Dermis blood vessel endothelial cell (primary cell): ENCODE results near the gene AQP12B. TPM values are rescaled to one million over a fixed set of nuclear protein-coding genes. Genes with fewer than 3 reads are reported as not detected.

Source experiments
- DNase-seq: peaks from one replicate; pipeline ENCODE4 v3.0.0; 2010
- total RNA-seq: library from RNA; depleted of rRNA; stranded (reverse); fragments of >200 nt; gene quantifications from 2 replicates; pipeline ENCODE4 v1.2.3, GENCODE V29; 2014

Gene AQP12B
- total RNA-seq, 1 donor from 2014 or later: not detected

DNA sequence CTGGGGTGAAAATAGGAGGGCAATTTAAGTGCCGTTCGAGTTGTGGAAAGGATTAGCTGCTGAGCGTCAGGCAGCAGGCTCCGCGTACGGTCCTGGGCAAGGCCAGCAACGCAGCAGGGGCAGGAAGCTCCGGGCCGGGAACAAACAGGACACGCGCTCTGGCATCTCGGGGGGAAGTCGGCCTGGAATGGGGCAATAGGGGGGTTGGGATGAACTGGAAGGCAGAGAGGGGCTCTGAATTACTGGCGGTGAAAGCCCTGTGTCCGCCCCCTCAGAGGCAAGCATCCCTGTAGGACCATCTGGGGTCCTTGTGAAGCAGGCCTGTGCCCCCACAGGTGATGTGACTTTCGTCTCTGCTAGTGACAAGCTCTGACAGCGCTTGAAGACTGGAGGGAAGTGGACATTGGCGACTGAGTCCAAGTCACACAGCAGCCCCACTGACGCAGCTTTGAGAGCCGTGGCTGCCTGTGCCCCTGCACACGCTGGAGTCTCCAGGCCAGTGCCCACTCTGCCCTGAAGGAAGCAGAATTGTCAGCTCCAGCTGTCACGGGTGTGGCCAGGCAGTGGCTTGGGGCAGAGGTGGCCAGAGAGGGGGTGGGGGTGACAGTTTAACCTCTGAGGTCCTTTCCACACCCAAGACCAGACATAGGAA lies 35.1 kb downstream of the AQP12B start:
- DNase-seq: no peak

DNA sequence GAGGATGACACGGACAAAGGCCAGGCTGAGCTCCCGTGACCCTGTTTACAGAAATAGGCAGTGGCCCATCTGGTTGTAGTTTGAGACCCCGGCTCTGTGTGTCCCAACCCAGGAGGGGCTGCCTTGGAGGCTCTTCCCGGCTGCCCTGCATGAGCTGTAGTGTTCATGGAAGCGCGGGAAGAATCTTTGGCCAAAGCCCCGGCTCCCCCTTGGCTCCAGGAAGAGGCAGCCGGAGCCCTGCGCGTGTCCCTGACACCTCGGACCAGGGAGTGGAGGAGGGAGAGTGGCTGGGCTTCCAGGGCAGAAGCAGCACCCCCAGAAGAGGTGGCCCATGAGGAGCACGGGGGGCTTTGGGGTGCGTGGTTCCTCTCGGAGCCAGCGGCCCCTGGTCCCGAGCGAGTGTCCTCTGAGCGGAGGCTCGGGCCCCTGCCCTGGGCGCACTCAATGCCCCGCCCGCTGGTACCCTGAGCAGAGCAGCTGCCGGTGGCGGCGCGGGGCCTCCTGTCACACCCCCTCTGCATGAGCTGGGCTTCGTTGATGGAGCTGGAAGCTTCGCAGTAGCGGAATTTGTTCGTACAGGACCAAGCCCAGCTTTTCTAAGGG lies 35.7 kb downstream of the AQP12B start:
- no peak for DNase-seq

DNA sequence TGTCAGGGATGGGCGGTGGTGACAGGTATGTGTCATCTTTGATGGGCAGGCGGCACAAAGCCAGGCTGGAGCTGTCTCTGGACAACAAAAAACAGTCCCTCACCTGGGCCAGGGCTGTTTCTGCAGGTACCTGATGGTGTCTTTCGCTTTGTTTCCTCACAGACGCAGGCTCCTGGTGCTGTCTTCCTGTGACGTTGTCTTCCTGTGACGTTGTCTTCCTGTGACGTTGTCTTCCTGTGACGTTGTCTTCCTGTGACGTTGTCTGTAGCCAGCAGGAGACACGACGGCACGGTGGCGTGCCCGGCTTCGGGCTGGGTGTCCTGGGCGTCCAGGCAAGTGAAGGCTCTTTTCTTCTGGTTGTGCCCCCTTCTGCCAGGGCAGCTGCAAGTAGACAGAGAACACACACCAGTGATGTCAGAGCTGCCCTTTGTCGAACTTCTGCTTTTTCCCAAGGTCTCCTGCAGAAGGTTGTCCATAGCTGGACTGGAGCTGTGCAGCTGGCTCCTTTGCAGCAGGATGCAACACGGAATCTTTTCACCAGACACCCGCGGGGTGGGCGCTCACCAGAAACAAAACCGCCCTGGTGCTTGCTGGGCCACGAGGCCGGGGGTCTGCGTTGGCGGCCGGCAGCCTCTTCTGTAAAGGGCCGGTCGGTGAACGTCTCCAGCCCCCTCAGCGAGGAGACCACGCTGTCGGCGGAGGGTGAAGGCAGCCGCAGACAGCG lies 36.3 kb downstream of the AQP12B start:
- peak; percentile 24 for DNase-seq

DNA sequence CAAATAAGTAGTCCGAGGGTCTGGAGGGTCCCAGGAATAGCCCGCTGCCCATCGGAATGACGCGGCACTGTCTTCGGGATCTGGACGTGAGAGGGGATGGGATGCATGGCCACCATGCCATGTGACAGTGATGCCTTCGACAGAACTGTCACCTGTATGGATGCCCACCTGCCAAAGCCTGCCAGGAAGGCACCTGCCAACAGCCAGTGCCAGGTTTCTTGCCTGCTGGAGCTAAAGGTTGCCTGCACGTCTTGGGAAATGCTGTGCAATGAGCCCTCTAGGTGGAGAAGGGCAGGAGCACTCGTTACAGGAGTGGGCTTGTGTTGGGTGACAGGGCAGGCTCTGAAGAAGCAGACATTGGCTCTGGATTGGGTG lies 36.9 kb downstream of the AQP12B start:
- DNase-seq: no peak

DNA sequence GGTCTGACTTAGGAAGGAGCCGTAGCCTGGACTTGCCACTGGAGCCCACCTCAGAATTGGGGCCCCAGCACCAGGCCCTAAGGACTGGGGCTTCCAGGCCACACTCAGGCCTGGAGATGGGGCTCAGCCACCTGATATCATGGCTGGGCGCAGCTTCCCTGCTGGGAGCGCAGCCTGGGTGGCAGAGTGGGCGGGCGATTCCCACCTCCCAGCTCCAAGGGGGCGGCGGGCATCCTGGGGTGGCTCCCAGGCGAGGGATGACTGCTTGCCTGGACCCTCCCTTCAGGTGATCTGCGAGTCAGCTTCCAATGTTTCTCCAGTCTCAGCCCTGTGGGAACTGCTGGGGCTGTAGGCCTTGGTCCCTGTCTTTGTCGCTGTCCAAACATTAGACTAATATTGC lies 37.3 kb downstream of the AQP12B start:
- no peak for DNase-seq

DNA sequence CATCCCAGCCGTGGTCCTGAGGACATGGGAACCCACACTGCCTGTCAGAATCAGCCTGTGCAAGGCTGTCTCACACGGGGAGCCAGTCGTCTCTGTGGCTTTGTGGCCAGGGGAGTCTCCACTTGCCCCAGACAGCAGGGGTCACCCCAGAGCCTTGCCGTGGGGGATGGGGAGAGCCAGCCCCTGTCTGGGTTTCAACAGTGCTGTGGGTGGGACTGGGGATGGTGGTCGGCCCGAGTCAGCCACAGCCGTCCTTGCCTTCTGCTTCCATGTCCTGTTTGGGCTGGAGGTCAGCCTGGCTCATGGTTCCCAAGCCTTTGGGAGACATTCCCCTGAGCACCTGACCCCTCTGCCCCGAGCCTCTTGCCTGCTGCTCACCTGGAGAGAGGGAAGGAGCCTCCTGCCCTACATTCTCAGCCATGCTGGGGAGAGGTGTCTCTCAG lies 37.8 kb downstream of the AQP12B start:
- no peak for DNase-seq

DNA sequence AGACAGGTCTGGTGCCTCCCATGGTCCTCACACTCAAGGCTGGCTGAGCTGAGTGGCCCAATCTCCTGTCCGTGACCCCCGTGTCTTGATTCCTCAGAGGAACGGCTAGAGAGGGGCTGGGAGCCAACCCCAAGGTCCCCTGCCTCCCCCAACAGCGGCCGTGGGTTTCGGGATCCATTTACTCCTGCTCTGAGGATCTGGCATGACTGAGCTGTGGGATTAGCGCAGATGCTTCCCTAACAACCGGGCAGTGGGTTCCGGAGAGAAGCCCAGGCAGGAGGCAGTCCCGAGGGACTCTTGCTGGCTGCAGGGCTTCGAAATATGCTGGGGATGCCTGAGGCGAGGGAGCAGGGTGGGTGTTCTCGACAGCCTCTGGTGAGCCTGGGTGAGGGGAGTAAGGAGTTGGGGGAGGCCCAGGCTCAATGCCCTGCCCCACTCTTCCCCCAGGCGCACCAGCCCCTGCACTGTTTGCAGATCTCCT lies 38.5 kb downstream of the AQP12B start:
- DNase-seq: no peak

DNA sequence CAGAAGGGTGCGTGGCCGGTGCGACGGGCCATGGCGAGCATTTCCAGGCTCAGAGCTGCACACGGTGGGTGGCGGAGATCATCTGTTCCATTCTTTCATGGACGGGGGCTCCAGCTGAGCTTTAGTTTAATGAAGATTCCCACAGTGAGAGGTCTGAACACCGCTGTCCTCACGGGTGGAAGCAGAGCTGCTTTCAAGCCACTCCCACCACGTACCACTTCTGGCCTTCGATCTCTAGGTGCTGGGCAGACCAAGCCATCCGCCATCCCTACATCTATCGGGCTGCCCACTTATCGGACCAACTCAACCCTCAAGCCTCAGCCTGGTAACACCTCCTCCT lies 38.9 kb downstream of the AQP12B start:
- DNase-seq: no peak

DNA sequence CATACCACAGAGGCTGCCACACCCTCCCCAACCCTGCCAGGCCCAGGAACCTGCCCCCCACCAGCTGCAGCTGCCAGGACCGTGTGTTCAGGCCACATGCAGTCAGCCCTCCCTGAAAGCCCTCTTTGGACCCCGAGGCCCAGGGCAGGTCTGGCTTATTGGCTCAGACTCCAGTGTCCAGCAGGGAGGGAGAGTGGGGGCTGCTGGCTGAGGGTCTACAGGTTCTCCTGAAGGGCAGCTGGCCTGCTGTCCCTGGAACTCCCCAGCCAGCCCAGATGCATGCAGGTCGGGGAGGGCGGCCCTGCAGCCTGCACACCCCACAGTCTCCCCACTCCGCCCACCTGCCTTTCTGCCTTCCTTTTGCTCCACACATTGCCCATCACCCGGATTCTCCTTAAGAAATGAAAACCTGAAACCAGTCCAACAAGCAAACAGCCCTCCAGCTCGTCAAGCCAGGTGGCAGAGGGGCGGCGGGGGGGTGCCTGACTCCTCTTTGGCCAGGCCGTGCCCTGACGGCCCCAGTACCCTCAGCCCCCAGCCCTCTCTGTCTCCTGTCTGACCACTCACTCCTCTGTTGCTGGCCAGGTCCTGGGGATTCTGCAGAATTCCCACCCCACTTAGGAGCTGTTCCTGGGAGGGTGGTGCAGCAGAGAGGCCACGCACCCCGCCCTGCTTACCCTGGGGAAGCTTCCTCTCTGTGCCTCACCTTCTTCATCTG lies 39.4 kb downstream of the AQP12B start:
- no peak for DNase-seq

DNA sequence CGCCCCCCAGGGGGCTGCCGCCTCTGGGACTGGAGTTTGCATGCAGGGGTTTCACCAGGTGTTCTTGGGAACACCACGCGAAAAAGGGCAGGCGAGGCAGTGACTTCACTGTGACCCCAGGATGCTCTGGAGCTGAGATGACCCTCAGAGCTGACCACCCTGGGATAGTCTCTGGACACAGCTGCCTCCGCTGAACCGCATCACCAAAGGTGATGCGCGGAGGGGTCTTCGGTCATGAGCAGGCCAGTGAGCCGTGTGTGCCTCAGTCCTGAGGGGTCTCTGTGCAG lies 39.9 kb downstream of the AQP12B start:
- no peak for DNase-seq

DNA sequence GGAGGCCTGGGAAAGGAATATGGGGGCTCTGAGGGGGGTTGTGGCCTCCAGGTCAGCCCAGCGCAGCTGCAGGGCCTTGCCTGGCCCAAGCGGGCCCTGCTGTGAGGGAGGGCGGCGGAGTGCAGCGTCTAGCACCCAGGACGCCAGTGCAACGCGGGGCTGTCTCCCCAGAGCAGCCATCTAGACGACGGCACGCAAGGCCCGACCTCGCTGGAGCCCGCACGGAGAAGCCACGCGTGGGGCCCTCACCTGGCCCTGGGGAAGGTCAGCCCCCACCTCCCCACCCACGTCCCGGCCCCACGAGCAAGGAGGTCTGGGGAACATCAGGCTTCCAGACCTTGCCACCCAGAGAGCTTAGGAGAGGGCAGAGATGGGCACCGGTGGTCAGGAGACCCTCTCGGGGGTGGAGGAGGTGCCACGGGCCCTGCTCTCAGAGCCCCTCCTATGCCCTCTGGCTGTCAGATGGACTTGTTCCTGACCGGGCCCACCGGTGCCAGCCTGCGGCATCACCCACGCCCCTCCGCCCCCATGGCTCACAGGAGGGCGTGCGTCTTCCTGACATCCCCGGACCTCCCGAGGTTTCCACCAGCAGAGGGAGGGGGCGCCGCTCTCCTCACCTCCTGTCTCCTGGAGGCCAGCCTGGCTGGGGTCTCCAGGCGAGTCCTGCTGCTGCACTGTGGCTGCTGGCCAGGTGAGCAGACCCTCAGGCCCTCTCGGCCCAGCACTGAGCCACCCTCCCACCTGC lies 40.5 kb downstream of the AQP12B start:
- DNase-seq: no peak

DNA sequence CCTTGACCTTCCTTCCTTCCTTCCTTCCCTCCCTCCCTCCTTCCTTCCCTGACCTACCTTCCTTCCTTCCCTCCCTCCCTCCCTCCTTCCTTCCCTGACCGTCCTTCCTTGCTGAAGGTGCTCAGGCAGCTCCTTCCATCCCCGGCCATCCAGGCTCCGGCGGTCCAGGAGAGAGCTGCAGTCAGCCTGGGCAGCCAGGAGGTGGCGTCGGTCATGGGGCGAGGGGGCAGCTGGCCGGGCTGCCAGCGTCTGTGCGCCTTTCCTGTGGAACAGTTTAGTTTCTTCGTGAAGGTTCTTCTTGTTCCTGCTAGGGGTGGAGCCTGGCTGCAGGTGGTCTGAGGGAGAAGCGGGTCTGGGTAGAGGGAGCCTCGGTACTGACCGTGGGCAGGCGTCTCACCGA lies 41.7 kb downstream of the AQP12B start:
- peak; percentile 26 for DNase-seq

DNA sequence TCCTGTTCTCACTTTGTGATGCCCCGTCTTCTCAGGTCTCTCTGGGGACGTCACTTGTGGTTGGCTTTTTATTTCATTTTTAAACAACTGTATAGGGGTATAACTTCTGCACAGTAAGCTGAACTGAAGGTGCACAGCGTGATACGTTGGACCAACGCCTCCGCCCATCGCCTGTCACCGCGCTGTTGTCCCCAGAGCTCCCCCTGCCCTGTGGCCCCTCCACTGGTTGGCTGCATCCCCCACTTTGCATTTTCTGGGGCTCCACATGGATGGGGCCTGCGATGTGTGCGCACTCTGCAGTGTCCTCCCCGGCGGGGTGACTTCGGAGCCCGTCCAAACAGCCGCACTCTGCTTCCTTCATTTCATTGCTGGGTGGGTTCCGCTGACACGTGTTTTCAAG lies 43.1 kb downstream of the AQP12B start:
- no peak for DNase-seq

DNA sequence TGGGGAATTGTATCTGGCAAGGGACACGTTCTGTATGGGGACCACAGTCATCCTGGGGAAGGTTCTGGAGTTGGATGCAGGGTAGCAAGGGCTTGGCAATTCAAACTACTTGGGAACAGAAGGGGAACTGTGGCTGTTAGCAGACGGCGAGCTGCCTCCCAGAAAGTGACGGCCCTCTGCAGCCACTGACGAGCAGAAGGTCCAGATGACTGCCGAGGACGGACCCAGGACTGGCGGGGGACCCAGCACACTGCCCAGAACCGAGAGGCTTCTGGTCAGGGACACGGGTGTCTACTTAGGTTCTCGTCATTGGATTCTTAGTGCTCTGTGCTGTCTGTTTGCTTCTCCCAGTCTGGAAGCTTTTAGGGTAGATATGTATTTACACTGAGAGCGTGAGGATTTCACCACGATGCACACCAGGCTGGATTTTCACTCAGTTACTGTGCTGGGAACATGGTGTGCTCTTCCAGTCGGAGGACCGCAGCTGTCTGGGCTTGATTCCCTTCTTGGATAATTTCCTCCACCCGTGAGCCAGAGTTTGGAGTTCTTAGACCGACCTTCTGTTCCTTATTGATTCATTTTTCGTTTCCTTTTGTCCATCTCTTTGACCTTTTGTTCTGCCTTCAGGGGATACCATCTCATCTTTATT lies 44.0 kb downstream of the AQP12B start:
- DNase-seq: no peak

DNA sequence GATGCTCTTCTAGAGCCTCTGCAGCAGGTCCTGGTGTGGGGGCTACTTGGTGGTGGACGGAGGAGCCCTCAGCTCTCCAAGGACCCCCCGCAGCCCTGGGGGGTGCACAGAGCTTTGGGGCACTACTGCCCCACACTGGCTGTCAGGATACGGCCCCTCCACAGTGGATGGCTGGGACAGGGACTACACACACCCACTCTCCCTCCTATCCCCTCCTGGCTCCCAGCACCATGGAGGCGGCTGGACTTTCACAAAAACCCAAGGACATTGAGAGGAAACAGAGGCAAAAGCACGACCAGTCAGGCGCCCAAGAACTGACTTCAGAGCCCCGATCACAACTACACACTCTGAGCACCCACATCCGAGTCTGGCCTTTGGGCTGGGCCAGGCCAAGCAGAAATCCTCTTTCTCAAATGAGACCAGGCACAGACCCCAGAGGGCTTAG lies 44.8 kb downstream of the AQP12B start:
- no peak for DNase-seq

DNA sequence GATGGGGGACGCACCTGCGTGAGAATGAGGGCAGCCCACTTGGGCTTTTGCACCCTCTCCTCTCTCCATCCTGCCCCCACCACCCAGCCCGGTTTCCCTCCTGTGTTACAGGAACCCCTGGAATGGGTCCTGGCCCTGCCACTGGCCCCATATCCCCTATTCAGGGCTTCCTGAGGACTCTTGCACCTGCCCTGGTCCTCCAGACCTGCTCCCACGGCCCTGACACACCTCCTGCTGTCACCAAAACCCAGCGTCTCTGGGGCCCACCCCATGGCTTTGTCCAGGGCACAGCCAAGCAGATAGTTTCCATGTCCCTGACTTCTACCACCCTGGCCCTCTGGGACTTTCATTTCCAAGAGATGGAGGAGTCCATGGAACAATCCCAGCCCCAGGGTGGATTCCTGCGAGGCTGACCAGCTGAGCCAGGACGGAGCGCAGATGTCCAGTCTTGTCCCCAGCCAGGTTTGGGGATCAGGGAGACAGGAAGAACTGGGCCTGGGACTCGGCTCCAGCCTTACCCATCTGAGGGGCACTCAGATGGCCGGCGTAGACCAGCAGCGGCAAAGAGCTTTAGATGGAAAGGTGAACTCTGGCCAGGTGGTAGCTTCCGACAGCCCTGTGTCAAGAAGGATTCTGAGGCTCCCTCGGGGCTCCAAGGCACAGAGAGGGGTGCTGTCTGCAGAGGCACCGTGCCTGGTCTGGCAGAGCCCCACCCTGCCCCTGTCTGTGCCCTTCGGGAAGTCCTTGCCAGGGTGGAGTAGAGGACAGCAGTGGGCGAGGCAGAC lies 45.4 kb downstream of the AQP12B start:
- no peak for DNase-seq

DNA sequence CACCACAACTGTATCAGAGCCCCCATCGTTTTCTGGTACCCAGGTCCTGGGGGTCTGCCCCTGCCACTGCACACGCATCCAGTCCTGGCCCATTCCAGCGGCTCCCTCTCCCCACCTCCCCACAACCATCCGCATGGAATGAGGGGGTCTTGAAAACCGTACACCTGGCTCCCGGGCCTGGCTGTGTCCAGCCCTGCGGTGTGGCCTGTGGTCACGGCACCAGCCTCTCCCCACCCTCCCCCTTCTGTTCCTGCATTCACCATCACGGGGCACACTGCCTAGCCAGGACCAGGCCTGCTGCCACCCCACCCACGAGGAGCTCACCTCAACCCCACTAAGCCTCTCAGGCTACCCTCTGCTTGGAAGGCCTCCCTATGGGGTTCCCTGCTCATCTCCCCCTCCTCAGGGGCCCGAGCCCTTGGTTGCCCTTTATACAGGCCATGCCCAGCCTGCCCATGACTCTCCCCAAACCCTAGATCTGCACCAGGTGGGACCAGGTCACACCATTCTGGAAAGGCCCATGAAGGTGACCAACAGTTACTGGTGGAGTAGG lies 46.0 kb downstream of the AQP12B start:
- no peak for DNase-seq

DNA sequence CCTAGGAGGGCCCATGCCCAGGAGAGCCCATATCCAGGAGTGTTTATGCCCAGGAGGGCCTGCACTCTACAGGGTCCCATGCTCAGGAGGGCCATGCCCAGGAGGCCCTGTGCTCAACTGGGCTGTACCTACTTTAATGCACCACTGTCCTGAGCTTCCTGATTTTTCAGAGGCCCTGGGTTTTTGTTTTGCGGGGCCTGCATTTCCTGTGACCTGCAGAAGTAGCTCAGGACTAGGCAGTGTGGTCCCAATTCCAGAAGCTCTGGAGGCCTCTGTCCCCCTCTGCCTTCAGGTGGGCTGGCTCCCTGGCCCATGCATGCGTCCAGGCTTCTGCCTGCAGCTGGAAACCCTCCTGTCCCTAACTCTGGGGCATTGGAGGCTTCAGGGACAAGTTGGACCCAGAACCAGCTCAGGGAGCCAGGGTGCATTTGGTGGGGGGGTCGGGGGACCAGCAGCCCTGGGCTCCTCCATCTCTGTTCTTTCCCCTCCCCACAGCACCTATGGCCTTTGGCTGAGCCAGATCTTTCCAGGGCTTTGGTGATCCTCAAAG lies 46.6 kb downstream of the AQP12B start:
- no peak for DNase-seq

DNA sequence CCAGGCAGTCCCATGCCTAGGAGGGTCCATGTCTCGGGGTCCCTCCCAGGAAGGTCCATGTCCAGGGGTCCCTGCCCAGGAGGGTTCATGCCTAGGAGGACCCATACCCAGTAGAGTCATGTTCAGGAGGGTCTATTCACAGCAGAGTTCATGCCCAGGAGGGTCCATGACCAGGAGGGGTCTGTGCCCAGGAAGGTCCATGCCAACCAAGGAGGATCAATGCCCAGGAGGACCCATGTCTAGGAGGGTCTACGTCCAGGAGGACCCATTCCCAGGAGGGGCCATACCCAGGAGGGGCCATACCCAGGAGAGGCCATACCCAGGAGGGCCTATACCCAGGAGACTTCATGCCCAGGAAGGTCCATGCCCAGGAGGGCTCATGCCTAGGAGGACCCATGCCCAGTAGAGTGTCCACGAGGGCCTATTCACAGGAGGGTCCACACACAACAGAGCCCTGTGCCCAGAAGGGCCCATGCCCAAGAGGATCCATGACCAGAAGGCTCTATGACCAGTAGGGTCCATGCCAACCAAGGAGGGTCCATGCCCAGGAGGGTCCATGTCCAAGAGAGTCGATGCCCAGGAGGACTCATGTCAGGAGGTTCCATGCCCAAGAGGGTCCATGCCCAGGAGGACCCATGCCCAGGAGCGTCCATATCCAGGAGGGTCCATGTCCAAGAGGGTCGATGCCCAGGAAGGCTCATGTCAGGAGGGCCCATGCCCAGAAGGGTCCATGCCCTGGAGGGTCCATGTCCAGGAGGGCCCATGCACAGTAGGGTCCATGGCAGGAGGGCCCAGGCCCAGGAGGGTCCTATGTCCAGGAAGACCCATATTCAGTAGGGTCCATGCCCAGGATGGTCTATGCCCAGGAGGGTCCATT lies 47.3 kb downstream of the AQP12B start:
- no peak for DNase-seq

DNA sequence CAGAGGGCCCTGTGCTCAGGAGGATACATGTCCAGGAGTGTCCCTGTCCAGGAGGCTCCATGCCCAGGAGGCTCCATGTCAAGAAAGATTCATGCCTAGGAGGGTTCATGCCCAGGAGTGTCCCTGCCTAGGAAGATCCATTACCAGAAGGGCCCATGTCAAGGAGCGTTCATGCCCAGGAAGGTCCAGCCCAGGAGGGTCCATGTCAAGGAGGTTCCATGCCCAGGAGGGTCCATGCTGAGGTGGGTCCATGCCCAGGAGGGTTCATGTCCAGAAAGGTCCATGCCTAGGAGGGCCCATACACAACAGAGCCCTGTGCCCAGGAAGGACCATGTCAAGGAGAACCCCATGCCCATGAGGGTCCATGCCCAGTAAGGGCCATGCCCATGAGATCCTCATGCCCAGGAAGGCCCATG lies 50.4 kb downstream of the AQP12B start:
- no peak for DNase-seq
